IMR-90 (cell line): ENCODE data around the gene ROBO2. TPM values are rescaled to one million over a fixed set of nuclear protein-coding genes. Genes with fewer than 3 reads are reported as not detected.

Source experiments
- ATAC-seq: fragments of 200-7000 bp; cut with Tn5 transposase; 2 replicates; pipeline ENCODE4 v1.9.1; 2020; ENCODE audit warnings: low read depth, mild to moderate bottlenecking, moderate library complexity
- BruUV-seq: library from RNA; stranded (reverse); fragments of 400-500 nt; replicated peaks from 2 replicates; lab custom pipeline; 2021; lab: Mats Ljungman, UMichigan
- CTCF ChIA-PET: fragments of 300-600 bp; formaldehyde crosslinking; extraction: SDS; loops from one replicate; lab custom pipeline; 2021; ENCODE audit warnings: antibody characterized with exemption; lab: Yijun Ruan, JAX
- POLR2A ChIA-PET: fragments of 300-600 bp; sonication (Branson Sonifier 250); formaldehyde crosslinking; loops from one replicate; lab custom pipeline; 2022; ENCODE audit warnings: antibody characterized with exemption; ENCODE audit not compliant: unreplicated experiment; lab: Charles Lee
- DNase-seq: peaks from one replicate; pipeline ENCODE4 v3.0.0; 2013
- H2AFZ ChIP-seq: replicated peaks from 2 replicates; pipeline ENCODE3; 2013; ENCODE audit warnings: low read length, mild to moderate bottlenecking; ENCODE audit not compliant: poor library complexity
- H2AK5ac ChIP-seq: 2 replicates; pipeline ENCODE4 v1.6.1; 2013; ENCODE audit warnings: low read depth, low read length, inconsistent platforms
- H2AK9ac ChIP-seq: replicated peaks from 2 replicates; pipeline ENCODE3; 2013; ENCODE audit warnings: mild to moderate bottlenecking, low read depth, low read length, moderate library complexity; ENCODE audit not compliant: poor library complexity
- H2BK120ac ChIP-seq: 2 replicates; pipeline ENCODE4 v1.6.1; 2013; ENCODE audit warnings: low read depth, low read length, inconsistent platforms
- H2BK15ac ChIP-seq: 3 replicates; pipeline ENCODE4 v1.6.1; 2013; ENCODE audit warnings: low read depth, low read length, inconsistent platforms
- H2BK20ac ChIP-seq: 2 replicates; pipeline ENCODE4 v1.6.1; 2013; ENCODE audit warnings: low read depth, mild to moderate bottlenecking, inconsistent platforms, low read length, moderate library complexity
- H2BK5ac ChIP-seq: 2 replicates; pipeline ENCODE4 v1.6.1; 2013; ENCODE audit warnings: mild to moderate bottlenecking, low read depth, low read length, inconsistent platforms; ENCODE audit not compliant: poor library complexity, severe bottlenecking
- H3K14ac ChIP-seq: replicated peaks from 2 replicates; pipeline ENCODE4 v1.6.1; 2013; ENCODE audit warnings: low read depth, low read length, inconsistent platforms
- H3K18ac ChIP-seq: 2 replicates; pipeline ENCODE4 v1.6.1; 2013; ENCODE audit warnings: low read depth, low read length, control low read depth
- H3K23ac ChIP-seq: 2 replicates; pipeline ENCODE4 v1.6.1; 2013; ENCODE audit warnings: low read depth, low read length, inconsistent platforms
- H3K27ac ChIP-seq: 2 replicates; pipeline ENCODE4 v1.5.1; 2013; ENCODE audit warnings: mild to moderate bottlenecking, control low read depth, low read length; ENCODE audit not compliant: insufficient read depth
- H3K27me3 ChIP-seq: 2 replicates; pipeline ENCODE4 v1.6.1; 2013; ENCODE audit warnings: low read length; ENCODE audit not compliant: control insufficient read depth, insufficient read depth
- H3K36me3 ChIP-seq: 2 replicates; pipeline ENCODE4 v1.6.1; 2013; ENCODE audit warnings: low read length, mixed read lengths; ENCODE audit not compliant: control insufficient read depth, insufficient read depth
- H3K4ac ChIP-seq: 2 replicates; pipeline ENCODE4 v1.6.1; 2013; ENCODE audit warnings: low read depth, low read length, inconsistent platforms
- H3K4me1 ChIP-seq: 2 replicates; pipeline ENCODE4 v1.6.1; 2013; ENCODE audit warnings: low read length, mixed read lengths; ENCODE audit not compliant: control insufficient read depth, insufficient read depth
- H3K4me2 ChIP-seq: 2 replicates; pipeline ENCODE4 v1.6.1; 2013; ENCODE audit warnings: low read depth, mild to moderate bottlenecking, control low read depth, low read length, moderate library complexity
- H3K4me3 ChIP-seq: 2 replicates; pipeline ENCODE4 v1.5.1; 2013; ENCODE audit warnings: low read depth, mild to moderate bottlenecking, control low read depth, low read length, moderate library complexity; ENCODE audit not compliant: insufficient read depth
- H3K56ac ChIP-seq: 2 replicates; pipeline ENCODE4 v1.6.1; 2013; ENCODE audit warnings: low read length, inconsistent platforms; ENCODE audit not compliant: insufficient read depth; ENCODE audit errors: extremely low read depth
- H3K79me1 ChIP-seq, 2 experiments: 2 replicates each; pipeline ENCODE4 v1.6.1; 2013; ENCODE audit warnings: low read length in 2 of 2, inconsistent platforms in 1 of 2, low read depth in 1 of 2
- H3K9ac ChIP-seq: 2 replicates; pipeline ENCODE4 v1.6.1; 2013; ENCODE audit warnings: low read depth, low read length, control low read depth
- H3K9me1 ChIP-seq: 2 replicates; pipeline ENCODE4 v1.6.1; 2013; ENCODE audit warnings: low read length, inconsistent platforms; ENCODE audit not compliant: insufficient read depth
- H3K9me3 ChIP-seq: 2 replicates; pipeline ENCODE4 v1.6.1; 2013; ENCODE audit warnings: low read length; ENCODE audit not compliant: control insufficient read depth, insufficient read depth
- H4K20me1 ChIP-seq: 2 replicates; pipeline ENCODE4 v1.6.1; 2013; ENCODE audit warnings: low read length, inconsistent platforms; ENCODE audit not compliant: insufficient read depth
- H4K5ac ChIP-seq: 2 replicates; pipeline ENCODE4 v1.6.1; 2013; ENCODE audit warnings: mild to moderate bottlenecking, low read depth, low read length, control low read depth
- H4K8ac ChIP-seq, 2 experiments: 2 replicates each; pipeline ENCODE4 v1.6.1; 2013; ENCODE audit warnings: low read depth in 2 of 2, low read length in 2 of 2, control low read depth in 1 of 2, inconsistent platforms in 1 of 2
- H4K91ac ChIP-seq: 2 replicates; pipeline ENCODE4 v1.6.1; 2013; ENCODE audit warnings: low read depth, low read length, inconsistent platforms; ENCODE audit not compliant: insufficient read depth
- CEBPB ChIP-seq: IDR thresholded peaks from 2 replicates; pipeline ENCODE4 v1.6.1; 2012; ENCODE audit warnings: low read depth, low read length, improper control_type of control experiment
- MXI1 ChIP-seq: IDR thresholded peaks from 2 replicates; pipeline ENCODE4 v1.6.1; 2012; ENCODE audit warnings: low read depth, mild to moderate bottlenecking, low read length, moderate library complexity, borderline replicate concordance
- NFE2L2 ChIP-seq: fragments of 150-350 bp; IDR thresholded peaks from 2 replicates; pipeline ENCODE4 v1.6.1; 2016; ENCODE audit warnings: low read depth, mild to moderate bottlenecking, low read length
- POLR2A ChIP-seq: IDR thresholded peaks from 2 replicates; pipeline ENCODE4 v1.6.1; 2012; ENCODE audit warnings: mild to moderate bottlenecking, low read depth, low read length
- SMC3 ChIP-seq: fragments of 150-350 bp; IDR thresholded peaks from 2 replicates; pipeline ENCODE4 v1.6.1; 2016; ENCODE audit warnings: low read depth, mild to moderate bottlenecking, antibody characterized with exemption, low read length, moderate library complexity
- WGBS, 2 experiments: methylation state at CpG; one replicate each; pipeline versions ENCODE4 v1.1.5 to v1.1.7; 2013; ENCODE audit warnings: missing lambda C conversion rate in 2 of 2; ENCODE audit not compliant: insufficient read length in 1 of 2; ENCODE audit errors: extremely low coverage in 2 of 2; 5-methylcytosine and 5-hydroxymethylcytosine counted together
- dilution Hi-C: fragments of 300-500 bp; cut with HindIII; formaldehyde crosslinking; loops from one replicate; pipeline ENCODE4 v1.14.3; 2018; ENCODE audit warnings: low sequenced_read_pairs; ENCODE audit not compliant: unreplicated experiment
- in situ Hi-C: fragments of 300-500 bp; cut with MboI; formaldehyde crosslinking; loops from 3 replicates; pipeline ENCODE4 v1.14.3; 2019; ENCODE audit warnings: low sequenced_read_pairs, inconsistent platforms, mixed read lengths
- intact Hi-C: fragments of 100-400 bp; cut with micrococcal nuclease; formaldehyde crosslinking; loops from 2 replicates; pipeline ENCODE4 v1.10.0; 2022
- polyA plus RNA-seq, 3 experiments: library from polyadenylated mRNA; depleted of rRNA; stranded (reverse); fragments of >200 nt; gene quantifications; 2 replicates each; pipeline ENCODE4 v1.2.3, GENCODE V29; 2012; ENCODE audit warnings: low replicate concordance in 1 of 3
- total RNA-seq: library from RNA; depleted of rRNA; stranded (reverse); fragments of >200 nt; gene quantifications from 2 replicates; pipeline ENCODE4 v1.2.3, GENCODE V29; 2012

The ROBO2 gene
- total and polyA plus RNA-seq, 2 of the 4 experiments (the other 2 are of a cell fraction) = 9.3 to 14.5 TPM

DNA sequence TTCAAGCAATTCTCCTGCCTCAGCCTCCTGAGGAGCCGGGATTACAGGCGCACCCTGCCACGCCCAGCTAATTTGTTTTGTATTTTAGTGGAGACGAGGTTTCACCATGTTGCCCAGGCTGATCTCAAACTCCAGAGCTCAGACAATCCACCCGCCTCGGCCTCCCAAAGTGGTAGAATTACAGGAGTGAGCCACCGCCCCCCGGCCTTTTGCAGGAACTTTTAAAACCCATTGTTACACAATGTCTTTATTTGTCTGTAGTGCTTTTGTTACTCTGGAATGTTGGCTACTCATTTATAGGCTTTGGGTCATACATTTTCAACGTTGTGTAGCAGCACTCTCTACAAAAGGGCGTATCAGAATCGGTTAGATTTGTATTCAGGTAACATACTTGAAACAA lies 499.1 kb downstream of the ROBO2 start:
- no CpG with 5 or more reads among the region's 11 CpGs for WGBS, 2 experiments
- H2BK120ac ChIP-seq = no peak overlapping the region
- intact Hi-C loops = no loop called here

More for the DNA sequence above, 499.1 kb downstream of the ROBO2 start:
- no peak overlapping the region for H3K14ac ChIP-seq
- no peak overlapping the region for H3K9ac ChIP-seq
- H2BK20ac ChIP-seq = no peak overlapping the region
- H3K9me1 ChIP-seq = no peaks in the 10 kb centered on the region
- no peak overlapping the region for H3K4ac ChIP-seq
- no peak overlapping the region for H4K5ac ChIP-seq
- in situ Hi-C loops = no loop called here
- H3K36me3 ChIP-seq = no peaks in the 10 kb centered on the region
- DNase-seq = no peak
- no peaks in the 10 kb centered on the region for H4K20me1 ChIP-seq
- no peaks in the 10 kb centered on the region; the same call in 1 of the 2 replicates for H3K9me3 ChIP-seq
- ChIA-PET CTCF (no interaction called here), POLR2A (no interaction called here)
- ATAC-seq = no peak
- no peak overlapping the region for H3K27ac ChIP-seq
- dilution Hi-C loops = no loop called here
- TF ChIP-seq POLR2A (no peak), SMC3 (no peak), CEBPB (no peak), MXI1 (no peak), NFE2L2 (no peak)
- H4K91ac ChIP-seq = no peak overlapping the region
- H3K18ac ChIP-seq = no peak overlapping the region
- no peak overlapping the region for H4K8ac ChIP-seq
- H3K23ac ChIP-seq = no peak overlapping the region
- H3K4me3 ChIP-seq = no peak overlapping the region
- H3K79me1 ChIP-seq = no peaks in the 10 kb centered on the region
- no peak overlapping the region for H2AK5ac ChIP-seq
- H2BK5ac ChIP-seq = no peak overlapping the region
- no peaks in the 10 kb centered on the region for H3K27me3 ChIP-seq
- no TSS peak for BruUV-seq
- no peak overlapping the region for H2AK9ac ChIP-seq
- no peak overlapping the region for H2AFZ ChIP-seq
- no peak overlapping the region for H3K4me2 ChIP-seq
- H3K4me1 ChIP-seq = no peaks in the 10 kb centered on the region
- no peak overlapping the region for H2BK15ac ChIP-seq
- H3K56ac ChIP-seq = no peak overlapping the region
